ENCODE measurements around the gene AMOTL1.

DNA sequence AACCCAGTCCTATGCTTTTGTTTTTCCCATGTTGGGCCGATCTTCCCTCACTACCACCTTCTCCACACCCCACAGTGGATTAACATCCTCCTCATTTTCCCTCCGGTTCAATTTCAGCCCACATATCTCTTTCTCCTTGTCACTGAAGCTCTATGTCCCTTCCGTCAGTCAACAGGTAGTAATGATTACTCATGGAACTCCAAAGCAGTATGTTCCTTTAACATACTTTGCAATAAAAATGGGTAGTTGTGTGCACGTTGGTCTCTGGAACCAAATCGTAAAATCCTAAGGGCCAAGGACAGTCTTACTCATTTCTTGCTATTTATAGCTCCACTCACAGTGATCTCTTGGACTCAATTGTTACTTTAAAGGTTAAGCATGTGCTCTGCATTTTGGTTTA, 20.2 kb downstream of the AMOTL1 start:
- TF ChIP-seq GATA2 (IDR thresholded peaks at IDR 0.05; ENCODE audit: low read depth, low read length) (no peak), GATA3 (IDR thresholded peaks at IDR 0.05; ENCODE audit: low read depth, low read length) (no peak)

All from SH-SY5Y (cell line).